ENCODE data around the gene KATNB1. TPM values are rescaled to one million over a fixed set of nuclear protein-coding genes. Genes with fewer than 3 reads are reported as not detected.

The KATNB1 gene
- total RNA-seq, 3 donors from 2014 or later (not counting 1 experiment from before 2014, with no cell fraction given): 23.6 to 34.3 (median 29.7) TPM

GRCh38 chr16:57725151-57725550 lies 10.4 kb upstream of the KATNB1 start:
- no peaks in the 10 kb centered on the region for H3K36me3 Mint-ChIP-seq

GRCh38 chr16:57725554-57725953 lies 10.0 kb upstream of the KATNB1 start:
- ATAC-seq (no peak), DNase-seq (no peak)
- Histone ChIP-seq H3K36me3 (ENCODE audit: control insufficient read depth, insufficient read depth, low read length) (no peaks in the 10 kb centered on the region), H3K27ac (ENCODE audit: low read length) (no peak overlapping the region), H3K9me3 (ENCODE audit: control insufficient read depth, insufficient read depth, low read length) (no peaks in the 10 kb centered on the region), H3K27me3 (ENCODE audit: control insufficient read depth, insufficient read depth, low read length) (no peaks in the 10 kb centered on the region), H3K4me1 (ENCODE audit: control insufficient read depth, insufficient read depth, low read length) (no peaks in the 10 kb centered on the region), H3K4me3 (ENCODE audit: low read length) (no peak overlapping the region)
- TF ChIP-seq CTCF (IDR thresholded peaks at IDR 0.05): no peak
- Mint-ChIP-seq H3K27ac (no peak overlapping the region), H3K36me3 (no peaks in the 10 kb centered on the region), H3K9me3 (peaks cover 0 to 2% of the 10 kb centered on the region in 2 donors), H3K4me3 (no peak overlapping the region), H3K4me1 (peaks cover 0 to 13% of the 10 kb centered on the region in 2 donors), H3K27me3 (ENCODE audit: low read depth in 2 of 2) (no peaks in the 10 kb centered on the region)
- 90% methylated on average over 4 of the region's 5 CpGs for WGBS (ENCODE audit: insufficient coverage)
- intact Hi-C loops (cut with micrococcal nuclease): no loop called here

More at GRCh38 chr16:57725151-57725550, 10.4 kb upstream of the KATNB1 start:
- peaks cover 0 to 17% of the 10 kb centered on the region in 2 donors for H3K4me1 Mint-ChIP-seq
- Histone ChIP-seq H3K4me3 (ENCODE audit: low read length) (no peak overlapping the region), H3K9me3 (ENCODE audit: control insufficient read depth, insufficient read depth, low read length) (no peaks in the 10 kb centered on the region), H3K4me1 (ENCODE audit: control insufficient read depth, insufficient read depth, low read length) (no peaks in the 10 kb centered on the region), H3K27me3 (ENCODE audit: control insufficient read depth, insufficient read depth, low read length) (no peaks in the 10 kb centered on the region), H3K27ac (ENCODE audit: low read length) (no peak overlapping the region), H3K36me3 (ENCODE audit: control insufficient read depth, insufficient read depth, low read length) (no peaks in the 10 kb centered on the region)
- H3K27me3 Mint-ChIP-seq (ENCODE audit: low read depth in 2 of 2): no peaks in the 10 kb centered on the region
- 20% methylated on average over 2 of the region's 5 CpGs for WGBS (ENCODE audit: insufficient coverage)
- no peak overlapping the region for H3K4me3 Mint-ChIP-seq
- ATAC-seq (peak in 2 of 3 donors; percentile 75 to 79), DNase-seq (no peak)
- no peak for TF ChIP-seq CTCF (IDR thresholded peaks at IDR 0.05)
- intact Hi-C loops (cut with micrococcal nuclease): no loop called here
- peak overlapping the region in 1 of 2 donors; percentile 65 for H3K27ac Mint-ChIP-seq
- H3K9me3 Mint-ChIP-seq: peaks cover 0 to 2% of the 10 kb centered on the region in 2 donors

GRCh38 chr16:57725976-57726375 lies 9.6 kb upstream of the KATNB1 start:
- H3K4me3 ChIP-seq (ENCODE audit: low read length): no peak overlapping the region
- Mint-ChIP-seq H3K9me3 (peaks cover 0 to 2% of the 10 kb centered on the region in 2 donors), H3K27me3 (ENCODE audit: low read depth in 2 of 2) (no peaks in the 10 kb centered on the region), H3K4me3 (no peak overlapping the region), H3K27ac (no peak overlapping the region), H3K4me1 (peaks cover 0 to 13% of the 10 kb centered on the region in 2 donors), H3K36me3 (no peaks in the 10 kb centered on the region)
- intact Hi-C loops (cut with micrococcal nuclease): no loop called here
- H3K4me1 ChIP-seq (ENCODE audit: control insufficient read depth, insufficient read depth, low read length): no peaks in the 10 kb centered on the region
- H3K27ac ChIP-seq (ENCODE audit: low read length): no peak overlapping the region
- no peaks in the 10 kb centered on the region for H3K27me3 ChIP-seq (ENCODE audit: control insufficient read depth, insufficient read depth, low read length)
- H3K36me3 ChIP-seq (ENCODE audit: control insufficient read depth, insufficient read depth, low read length): no peaks in the 10 kb centered on the region
- no peaks in the 10 kb centered on the region for H3K9me3 ChIP-seq (ENCODE audit: control insufficient read depth, insufficient read depth, low read length)
- WGBS (ENCODE audit: insufficient coverage): 96% methylated on average over 30 of the region's 30 CpGs
- TF ChIP-seq CTCF (IDR thresholded peaks at IDR 0.05): no peak
- no peak for ATAC-seq
- no peak for DNase-seq

- peaks cover 0 to 2% of the 10 kb centered on the region in 2 donors for H3K9me3 Mint-ChIP-seq
- H3K36me3 Mint-ChIP-seq: no peaks in the 10 kb centered on the region
- no peak for TF ChIP-seq CTCF (IDR thresholded peaks at IDR 0.05)
Measured at GRCh38 chr16:57726433-57726947, 9.1 kb upstream of the KATNB1 start.

More at GRCh38 chr16:57726433-57726947, 9.1 kb upstream of the KATNB1 start:
- Histone ChIP-seq H3K9me3 (ENCODE audit: control insufficient read depth, insufficient read depth, low read length) (no peaks in the 10 kb centered on the region), H3K36me3 (ENCODE audit: control insufficient read depth, insufficient read depth, low read length) (no peaks in the 10 kb centered on the region), H3K27ac (ENCODE audit: low read length) (no peak overlapping the region), H3K27me3 (ENCODE audit: control insufficient read depth, insufficient read depth, low read length) (no peaks in the 10 kb centered on the region), H3K4me1 (ENCODE audit: control insufficient read depth, insufficient read depth, low read length) (no peaks in the 10 kb centered on the region), H3K4me3 (ENCODE audit: low read length) (no peak overlapping the region)
- no peaks in the 10 kb centered on the region for H3K27me3 Mint-ChIP-seq (ENCODE audit: low read depth in 2 of 2)
- no peak overlapping the region for H3K27ac Mint-ChIP-seq
- intact Hi-C loops (cut with micrococcal nuclease): no loop called here
- peaks cover 0 to 13% of the 10 kb centered on the region in 2 donors for H3K4me1 Mint-ChIP-seq
- H3K4me3 Mint-ChIP-seq: no peak overlapping the region
- WGBS (ENCODE audit: insufficient coverage): 87% methylated on average over 4 of the region's 7 CpGs
- DNase-seq (no peak), ATAC-seq (no peak)
